Measurements from ENCODE around the gene TMEM266.

The TMEM266 gene

DNA sequence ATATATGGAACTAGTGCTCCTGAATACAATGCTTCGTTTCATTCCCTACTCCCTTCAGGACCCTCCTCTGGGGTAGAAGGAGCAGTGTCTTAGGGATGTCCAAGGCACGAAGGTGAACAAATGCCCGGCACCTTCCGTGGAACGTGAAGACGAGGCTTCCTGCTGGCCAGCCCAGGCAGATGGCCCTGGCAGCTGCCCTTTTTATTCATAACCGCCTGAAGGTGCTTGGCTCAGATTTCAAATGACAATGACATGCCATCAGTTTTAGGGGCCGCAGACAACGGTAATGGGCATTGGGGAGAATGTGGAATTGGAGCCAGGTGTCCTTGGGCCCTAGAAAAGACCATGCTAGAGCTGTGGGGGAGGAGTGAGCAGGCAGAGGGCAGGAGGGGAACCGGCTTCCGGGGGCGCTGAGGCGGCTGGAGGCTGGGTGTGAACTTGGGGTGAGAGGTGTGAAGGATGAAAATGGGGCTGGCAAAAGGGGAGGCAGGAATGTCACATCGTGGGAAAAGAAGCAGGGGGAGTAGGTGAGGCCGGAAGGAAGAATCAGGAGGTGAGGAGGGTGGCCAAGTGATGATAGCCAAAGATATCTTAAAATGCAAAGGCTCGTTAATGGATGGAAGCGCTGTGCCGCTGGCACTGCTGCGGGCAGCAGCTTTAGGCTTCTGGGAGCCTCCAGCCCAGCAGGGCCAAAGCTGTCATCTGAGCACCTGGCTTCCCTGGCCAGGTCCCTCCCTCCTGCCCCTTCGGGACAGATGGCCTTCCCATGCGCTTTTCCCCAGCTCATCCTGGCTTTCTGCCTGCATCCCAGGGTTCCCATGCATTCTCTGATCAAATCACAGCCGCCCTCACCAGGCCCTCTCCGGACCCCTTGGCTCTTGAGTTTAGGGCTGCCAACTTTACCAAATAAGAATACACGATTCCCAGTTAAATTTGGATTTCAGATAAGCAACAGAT, 93.7 kb downstream of the TMEM266 start:
- DNase-seq (ENCODE audit: low read depth) = no peak
- H3K27me3 ChIP-seq (replicated peaks; ENCODE audit: control insufficient read depth, insufficient read depth, low read length) = no peaks in the 10 kb centered on the region
- no peak overlapping the region for H3K4me3 ChIP-seq (ENCODE audit: low read length)

DNA sequence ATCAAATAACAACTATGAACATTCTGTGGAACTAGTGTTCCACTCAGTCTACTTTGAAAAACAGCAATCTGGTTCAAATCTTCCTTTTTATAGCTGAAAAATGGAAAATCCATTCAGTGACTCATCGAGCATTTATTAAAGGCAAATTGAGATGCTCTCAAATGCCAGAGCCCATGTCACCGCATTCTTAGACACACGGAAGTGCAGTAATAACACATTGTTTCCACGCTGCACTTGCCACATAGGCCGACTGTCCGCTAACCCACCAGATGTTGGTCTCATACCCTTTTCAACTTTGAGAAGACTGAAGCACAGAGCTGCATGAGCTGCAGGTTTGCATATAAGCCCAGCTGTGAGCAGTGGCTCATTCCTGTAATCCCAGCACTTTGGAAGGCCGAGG, 95.9 kb downstream of the TMEM266 start:
- no peak overlapping the region for H3K4me3 ChIP-seq (ENCODE audit: low read length)
- H3K4me1 ChIP-seq (ENCODE audit: control insufficient read depth, insufficient read depth, low read length) = peaks cover 21% of the 10 kb centered on the region
- peak; percentile 61 for DNase-seq (ENCODE audit: low read depth)
- H3K27me3 ChIP-seq (replicated peaks; ENCODE audit: control insufficient read depth, insufficient read depth, low read length) = peaks cover 7% of the 10 kb centered on the region
- no peak overlapping the region for H3K9ac ChIP-seq (ENCODE audit: low read length)
- H3K36me3 ChIP-seq (ENCODE audit: control insufficient read depth, insufficient read depth, low read length, severe bottlenecking) = no peaks in the 10 kb centered on the region
- no peaks in the 10 kb centered on the region for H3K9me3 ChIP-seq (ENCODE audit: control insufficient read depth, low read length)

More for the DNA sequence above, 93.7 kb downstream of the TMEM266 start:
- Histone ChIP-seq H3K9me3 (ENCODE audit: control insufficient read depth, low read length) (no peaks in the 10 kb centered on the region), H3K36me3 (ENCODE audit: control insufficient read depth, insufficient read depth, low read length, severe bottlenecking) (no peaks in the 10 kb centered on the region), H3K9ac (ENCODE audit: low read length) (no peak overlapping the region), H3K4me1 (ENCODE audit: control insufficient read depth, insufficient read depth, low read length) (peaks cover 30% of the 10 kb centered on the region)

DNA sequence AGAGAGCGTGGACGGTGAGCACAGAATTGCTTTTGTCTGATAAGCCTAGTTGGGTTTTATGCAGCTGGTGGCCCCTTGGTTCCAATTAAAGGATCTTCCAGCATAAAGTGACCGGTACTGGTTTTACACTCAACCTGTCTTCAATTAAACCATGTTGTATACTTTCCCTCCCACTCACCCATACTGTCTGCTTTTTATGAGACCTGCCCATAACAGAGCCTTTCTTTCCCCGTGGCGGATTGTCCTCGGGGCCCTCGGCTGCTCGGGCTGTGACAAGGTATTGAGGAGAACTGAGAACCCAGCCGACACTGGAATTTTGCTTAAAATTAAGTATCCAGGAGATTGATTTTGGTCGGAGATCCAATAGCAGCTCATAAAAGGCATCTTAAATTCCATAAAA, 98.4 kb downstream of the TMEM266 start:
- Histone ChIP-seq H3K4me1 (ENCODE audit: control insufficient read depth, insufficient read depth, low read length) (peaks cover 38% of the 10 kb centered on the region), H3K9me3 (ENCODE audit: control insufficient read depth, low read length) (no peaks in the 10 kb centered on the region), H3K27me3 (replicated peaks; ENCODE audit: control insufficient read depth, insufficient read depth, low read length) (peaks cover 7% of the 10 kb centered on the region), H3K36me3 (ENCODE audit: control insufficient read depth, insufficient read depth, low read length, severe bottlenecking) (no peaks in the 10 kb centered on the region), H3K9ac (ENCODE audit: low read length) (no peak overlapping the region), H3K4me3 (ENCODE audit: low read length) (no peak overlapping the region)
- no peak for DNase-seq (ENCODE audit: low read depth)

DNA sequence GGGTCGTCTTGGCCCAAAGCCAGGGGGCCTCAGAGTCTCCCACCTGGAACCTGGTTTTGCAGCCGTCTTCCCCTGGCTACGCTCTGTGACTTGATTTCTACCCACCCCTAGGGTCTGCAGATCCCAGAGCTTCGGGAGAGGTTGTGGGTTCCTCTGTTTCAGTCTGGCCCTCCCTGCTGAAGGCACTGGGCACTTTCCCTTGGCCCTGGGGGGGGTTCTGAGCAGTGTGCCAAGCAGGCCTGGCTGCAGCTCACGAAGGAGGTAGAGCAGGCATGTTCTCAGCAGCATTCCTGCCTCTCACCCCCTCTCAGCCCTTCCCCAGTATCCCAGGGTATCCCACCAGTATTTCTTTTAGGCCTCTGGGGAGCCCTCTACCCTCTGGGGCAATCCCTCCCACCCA, 99.0 kb downstream of the TMEM266 start:
- Histone ChIP-seq H3K4me3 (ENCODE audit: low read length) (no peak overlapping the region), H3K4me1 (ENCODE audit: control insufficient read depth, insufficient read depth, low read length) (peaks cover 43% of the 10 kb centered on the region), H3K27me3 (replicated peaks; ENCODE audit: control insufficient read depth, insufficient read depth, low read length) (peaks cover 7% of the 10 kb centered on the region), H3K9ac (ENCODE audit: low read length) (no peak overlapping the region), H3K36me3 (ENCODE audit: control insufficient read depth, insufficient read depth, low read length, severe bottlenecking) (no peaks in the 10 kb centered on the region), H3K9me3 (ENCODE audit: control insufficient read depth, low read length) (no peaks in the 10 kb centered on the region)
- DNase-seq (ENCODE audit: low read depth) = no peak

DNA sequence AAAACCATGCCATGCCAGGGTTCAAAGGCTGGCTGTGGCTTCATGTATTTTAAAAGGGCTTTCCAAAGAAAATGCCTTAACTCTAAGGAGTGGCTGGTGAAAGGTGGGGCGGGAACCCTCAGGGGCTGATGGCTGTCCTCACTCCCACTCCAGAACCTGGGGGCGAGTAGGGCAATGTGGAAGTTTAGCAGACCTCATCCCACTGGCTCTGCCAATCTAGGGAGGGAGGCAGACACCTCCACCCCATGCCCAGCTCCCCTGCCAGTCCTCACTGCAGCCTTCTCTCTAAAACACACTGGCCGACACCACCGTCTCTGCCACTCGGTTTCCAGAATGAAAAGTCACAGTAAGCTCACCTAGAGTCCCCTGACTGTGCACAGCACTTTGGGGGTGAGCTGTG, 99.5 kb downstream of the TMEM266 start:
- Histone ChIP-seq H3K4me1 (ENCODE audit: control insufficient read depth, insufficient read depth, low read length) (peaks cover 48% of the 10 kb centered on the region), H3K9me3 (ENCODE audit: control insufficient read depth, low read length) (no peaks in the 10 kb centered on the region), H3K9ac (ENCODE audit: low read length) (no peak overlapping the region), H3K36me3 (ENCODE audit: control insufficient read depth, insufficient read depth, low read length, severe bottlenecking) (no peaks in the 10 kb centered on the region), H3K4me3 (ENCODE audit: low read length) (no peak overlapping the region), H3K27me3 (replicated peaks; ENCODE audit: control insufficient read depth, insufficient read depth, low read length) (peaks cover 7% of the 10 kb centered on the region)
- no peak for DNase-seq (ENCODE audit: low read depth)

DNA sequence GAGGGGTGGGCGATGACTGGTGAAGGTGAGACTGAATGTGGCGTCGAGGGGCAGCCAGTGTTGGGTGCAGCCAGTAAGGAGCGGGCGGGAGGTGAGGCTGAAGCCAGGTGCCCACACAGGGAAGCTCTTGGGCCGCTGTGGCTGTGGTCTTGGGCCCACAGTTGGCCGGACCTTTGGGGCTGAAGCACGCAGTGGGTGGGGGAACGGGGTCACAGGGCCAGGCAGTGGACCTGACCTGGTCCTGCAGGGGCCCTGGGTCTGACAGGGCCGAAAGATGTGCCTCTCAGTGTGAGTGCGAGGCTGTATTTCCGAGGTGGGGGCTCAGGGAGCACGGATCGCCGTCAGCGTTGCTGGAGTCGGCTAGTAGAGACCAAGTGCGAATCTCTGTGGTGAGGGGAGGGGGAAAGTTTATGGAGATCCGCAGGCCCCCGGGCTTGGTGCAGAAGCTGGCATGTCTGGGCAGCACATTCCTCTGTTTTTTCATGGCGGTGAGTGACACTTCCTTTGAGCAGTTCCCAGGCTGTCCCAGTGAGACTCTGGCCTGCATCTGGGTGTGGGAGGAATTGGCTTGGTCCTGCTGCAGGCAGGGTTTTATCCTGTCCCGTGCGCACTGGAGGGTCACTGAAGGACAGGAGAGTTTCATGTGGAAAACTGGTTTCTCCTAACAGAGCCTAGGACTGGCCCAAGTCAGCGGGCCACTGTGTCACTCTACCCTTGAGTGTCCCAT, 100.8 kb downstream of the TMEM266 start:
- H3K36me3 ChIP-seq (ENCODE audit: control insufficient read depth, insufficient read depth, low read length, severe bottlenecking) = no peaks in the 10 kb centered on the region
- no peak for DNase-seq (ENCODE audit: low read depth)

DNA sequence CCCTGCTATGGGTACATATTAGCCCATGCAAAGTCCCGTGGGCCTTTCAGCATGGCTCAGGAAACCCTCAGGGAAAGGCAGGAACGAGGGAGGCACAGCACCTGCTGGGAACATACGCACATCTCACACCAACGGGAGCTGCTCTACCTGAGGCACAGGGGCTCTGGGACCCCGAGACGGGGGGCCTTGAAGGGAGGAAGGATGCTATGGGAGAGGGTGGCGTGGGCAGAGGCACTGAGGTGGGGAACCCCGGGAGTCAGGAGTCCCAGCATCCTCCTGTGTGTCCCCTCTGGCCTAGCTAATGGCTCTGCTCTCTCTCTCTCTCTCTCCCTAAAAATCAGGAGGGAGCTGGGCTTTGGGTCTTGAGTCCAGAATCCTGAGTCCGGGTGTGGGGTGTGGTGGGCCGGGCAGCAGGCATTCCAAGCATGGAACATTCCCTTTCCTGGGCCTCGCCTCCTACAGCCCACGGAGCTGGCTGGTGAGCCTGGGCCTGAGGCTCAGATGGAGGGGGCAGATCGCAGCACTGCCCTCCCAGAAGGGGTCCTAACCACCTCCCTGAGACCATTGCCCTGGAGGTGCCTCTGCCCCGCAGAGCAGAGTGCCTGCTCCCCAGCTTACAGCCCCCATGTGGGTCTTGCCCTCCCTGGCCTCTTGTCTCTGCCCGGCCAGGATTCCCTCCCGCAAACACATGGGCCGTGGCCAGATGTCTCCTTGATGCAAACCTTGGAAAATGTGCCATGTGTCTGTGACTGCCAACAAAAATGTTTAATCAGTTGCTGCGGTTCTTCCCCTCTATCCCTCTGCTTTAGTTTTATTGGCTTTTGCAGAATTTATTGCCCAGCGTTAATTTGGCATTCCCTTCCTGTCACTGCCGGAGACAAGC, 101.6 kb downstream of the TMEM266 start:
- H3K36me3 ChIP-seq (ENCODE audit: control insufficient read depth, insufficient read depth, low read length, severe bottlenecking) = no peaks in the 10 kb centered on the region
- peak; percentile 26 for DNase-seq (ENCODE audit: low read depth)
- H3K9ac ChIP-seq (ENCODE audit: low read length) = peak overlapping the region; percentile 3
- peaks cover 40% of the 10 kb centered on the region for H3K4me1 ChIP-seq (ENCODE audit: control insufficient read depth, insufficient read depth, low read length)
- no peak overlapping the region for H3K4me3 ChIP-seq (ENCODE audit: low read length)
- H3K9me3 ChIP-seq (ENCODE audit: control insufficient read depth, low read length) = no peaks in the 10 kb centered on the region
- peaks cover 7% of the 10 kb centered on the region for H3K27me3 ChIP-seq (replicated peaks; ENCODE audit: control insufficient read depth, insufficient read depth, low read length)

More for the DNA sequence above, 100.8 kb downstream of the TMEM266 start:
- Histone ChIP-seq H3K9ac (ENCODE audit: low read length) (peak overlapping the region; percentile 3), H3K27me3 (replicated peaks; ENCODE audit: control insufficient read depth, insufficient read depth, low read length) (peaks cover 7% of the 10 kb centered on the region), H3K4me1 (ENCODE audit: control insufficient read depth, insufficient read depth, low read length) (peaks cover 43% of the 10 kb centered on the region), H3K4me3 (ENCODE audit: low read length) (no peak overlapping the region), H3K9me3 (ENCODE audit: control insufficient read depth, low read length) (no peaks in the 10 kb centered on the region)

DNA sequence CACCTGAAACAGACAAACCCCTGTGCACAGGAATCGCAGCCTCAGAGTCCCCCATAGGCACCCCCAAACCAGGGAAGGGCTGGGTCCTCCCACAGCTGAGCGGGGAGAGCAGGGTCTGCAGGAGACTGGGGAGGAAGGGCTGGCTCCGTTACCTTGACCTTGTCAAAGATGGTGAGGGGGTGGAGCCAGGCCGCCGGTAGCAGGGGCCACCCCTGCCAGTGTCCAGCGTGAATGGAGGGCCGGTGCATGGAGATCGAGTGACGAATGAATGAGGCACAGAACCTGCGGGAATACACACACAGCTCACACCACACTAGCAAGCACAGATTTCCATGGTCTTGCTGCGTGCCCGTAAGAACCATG, 102.2 kb downstream of the TMEM266 start:
- DNase-seq (ENCODE audit: low read depth) = no peak
- H3K36me3 ChIP-seq (ENCODE audit: control insufficient read depth, insufficient read depth, low read length, severe bottlenecking) = no peaks in the 10 kb centered on the region
- no peaks in the 10 kb centered on the region for H3K9me3 ChIP-seq (ENCODE audit: control insufficient read depth, low read length)
- peaks cover 40% of the 10 kb centered on the region for H3K4me1 ChIP-seq (ENCODE audit: control insufficient read depth, insufficient read depth, low read length)
- H3K27me3 ChIP-seq (replicated peaks; ENCODE audit: control insufficient read depth, insufficient read depth, low read length) = peaks cover 7% of the 10 kb centered on the region
- no peak overlapping the region for H3K9ac ChIP-seq (ENCODE audit: low read length)
- no peak overlapping the region for H3K4me3 ChIP-seq (ENCODE audit: low read length)

DNA sequence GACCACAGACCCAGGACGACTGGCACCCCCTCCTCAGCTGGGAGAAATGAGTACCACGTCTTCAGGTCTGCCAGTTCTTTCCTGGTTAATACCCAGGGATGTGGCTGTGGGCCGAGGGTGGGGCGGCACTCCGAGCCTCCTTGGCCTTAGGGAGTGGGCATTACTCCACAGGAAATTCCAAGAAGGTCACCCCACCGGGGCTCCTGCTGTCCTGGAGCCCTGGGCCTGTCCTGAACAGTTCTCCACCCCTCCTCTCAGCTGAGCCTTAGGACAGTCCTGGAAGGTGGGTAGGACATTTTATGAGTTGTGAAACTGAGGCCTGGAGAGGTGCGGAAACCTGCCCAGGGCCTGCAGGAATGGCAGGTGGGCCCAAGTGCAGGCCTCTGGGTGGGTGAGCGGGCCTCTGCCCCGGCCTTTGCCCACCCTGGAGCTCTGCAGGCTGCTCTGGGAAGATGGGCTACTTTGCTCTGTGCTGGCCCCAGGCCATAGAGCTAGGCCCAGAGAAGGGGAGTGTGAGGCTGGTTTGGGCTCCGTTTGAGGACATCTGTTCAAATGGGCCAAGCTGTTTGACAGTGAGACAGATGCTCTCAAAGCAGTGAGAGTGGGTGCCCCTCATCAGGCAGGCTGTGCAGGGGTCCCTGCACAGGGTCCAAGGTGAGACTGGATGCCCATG, 103.1 kb downstream of the TMEM266 start:
- no peak for DNase-seq (ENCODE audit: low read depth)
- no peak overlapping the region for H3K4me3 ChIP-seq (ENCODE audit: low read length)
- no peaks in the 10 kb centered on the region for H3K36me3 ChIP-seq (ENCODE audit: control insufficient read depth, insufficient read depth, low read length, severe bottlenecking)
- no peaks in the 10 kb centered on the region for H3K9me3 ChIP-seq (ENCODE audit: control insufficient read depth, low read length)
- peak overlapping the region; percentile 61 for H3K9ac ChIP-seq (ENCODE audit: low read length)
- H3K27me3 ChIP-seq (replicated peaks; ENCODE audit: control insufficient read depth, insufficient read depth, low read length) = peaks cover 7% of the 10 kb centered on the region
- H3K4me1 ChIP-seq (ENCODE audit: control insufficient read depth, insufficient read depth, low read length) = peaks cover 40% of the 10 kb centered on the region

DNA sequence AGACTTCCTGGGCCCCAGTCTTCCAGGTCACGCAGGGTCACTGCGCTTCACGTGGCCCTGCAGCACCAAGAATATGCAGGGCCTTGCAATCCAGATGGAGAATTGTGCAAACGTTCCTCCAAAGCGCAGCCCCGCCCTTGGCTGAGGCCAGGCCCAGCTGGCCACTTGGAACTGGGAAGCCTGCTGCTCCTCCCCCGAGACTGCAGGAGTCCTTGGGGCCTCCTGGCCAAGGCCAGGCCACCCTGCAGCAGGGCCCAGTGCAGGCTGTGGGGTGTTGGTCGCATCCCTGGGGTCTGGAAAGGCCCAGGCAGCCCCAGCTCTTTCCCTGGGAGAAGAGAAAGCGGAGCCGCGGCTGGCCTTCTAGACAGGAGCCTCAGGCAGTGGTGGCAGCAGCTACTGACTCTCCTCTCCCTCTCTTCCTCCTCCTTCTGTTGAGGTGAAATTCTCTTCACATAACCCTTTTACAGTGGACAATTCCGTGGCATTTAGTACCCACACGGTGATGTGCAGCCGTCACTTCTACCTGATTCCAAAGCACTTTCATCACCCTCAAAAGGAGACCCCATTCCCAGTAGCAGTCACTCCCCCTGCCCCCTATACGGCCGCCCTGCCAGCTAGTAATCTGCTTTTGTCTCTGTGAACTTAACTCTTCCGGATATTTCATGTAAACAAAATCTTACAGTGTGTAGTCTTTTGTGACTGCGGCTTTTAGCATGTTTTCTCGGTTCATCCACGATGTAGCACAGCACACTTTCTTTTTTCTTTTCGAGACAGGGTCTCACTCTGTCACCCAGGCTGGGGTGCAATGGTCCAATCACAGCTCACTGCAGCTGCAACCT, 103.9 kb downstream of the TMEM266 start:
- DNase-seq (ENCODE audit: low read depth) = peak; percentile 76
- Histone ChIP-seq H3K27me3 (replicated peaks; ENCODE audit: control insufficient read depth, insufficient read depth, low read length) (peaks cover 7% of the 10 kb centered on the region), H3K36me3 (ENCODE audit: control insufficient read depth, insufficient read depth, low read length, severe bottlenecking) (no peaks in the 10 kb centered on the region)

More for the DNA sequence above, 103.9 kb downstream of the TMEM266 start:
- Histone ChIP-seq H3K4me1 (ENCODE audit: control insufficient read depth, insufficient read depth, low read length) (peaks cover 40% of the 10 kb centered on the region), H3K9me3 (ENCODE audit: control insufficient read depth, low read length) (no peaks in the 10 kb centered on the region), H3K9ac (ENCODE audit: low read length) (peak overlapping the region; percentile 61), H3K4me3 (ENCODE audit: low read length) (no peak overlapping the region)
